HepG2 (cell line): ENCODE data around the gene PGM3. TPM values are rescaled to one million over a fixed set of nuclear protein-coding genes. Genes with fewer than 3 reads are reported as not detected.

ENCODE experiments used
- ATAC-seq: fragments of 200-7000 bp; cut with Tn5 transposase; 3 replicates; pipeline ENCODE4 v1.9.1; 2020; ENCODE audit warnings: mild to moderate bottlenecking, moderate library complexity
- BruUV-seq: library from RNA; stranded (reverse); fragments of 400-500 nt; replicated peaks from 2 replicates; lab custom pipeline; 2021; lab: Mats Ljungman, UMichigan
- CTCF ChIA-PET: fragments of 300-600 bp; formaldehyde crosslinking; extraction: SDS; loops from one replicate; lab custom pipeline; 2021; ENCODE audit warnings: low total read pairs, inconsistent platforms, low intra/inter-chr PET ratio; lab: Yijun Ruan, JAX
- POLR2A ChIA-PET: fragments of 350-600 bp; sonication (Branson Sonifier 250); formaldehyde crosslinking; loops from one replicate; lab custom pipeline; 2020; ENCODE audit warnings: antibody characterized with exemption, inconsistent platforms; lab: Yijun Ruan, JAX
- DNase-seq: peaks from one replicate; pipeline ENCODE4 v3.0.0-alpha.2; 2015; ENCODE audit warnings: low spot score
- FAIRE-seq: peaks from 3 replicates; lab custom pipeline; 2011; peaks lifted over from hg19 to GRCh38; lab: Jason Lieb, UNC
- H2AFZ ChIP-seq: one replicate; pipeline ENCODE4 v1.6.1; 2011; ENCODE audit warnings: low read length, inconsistent platforms
- H3K27ac ChIP-seq: fragments of 300-600 bp; 3 replicates; pipeline ENCODE4 v1.8.0; 2011; ENCODE audit warnings: mixed run types, mild to moderate bottlenecking, mixed read lengths, low read length, inconsistent platforms; ENCODE audit not compliant: insufficient read depth; ENCODE audit errors: extremely low read length
- H3K27me3 ChIP-seq, 2 experiments: fragments of 200-600 bp in 1 of 2; 2 replicates in 1 of 2; 3 replicates in 1 of 2; pipeline versions ENCODE4 v1.6.0 to v1.8.0; 2011; ENCODE audit warnings: low read length in 2 of 2, mild to moderate bottlenecking in 2 of 2, moderate library complexity in 2 of 2, inconsistent platforms in 1 of 2; ENCODE audit not compliant: insufficient read depth in 2 of 2, control insufficient read depth in 1 of 2
- H3K36me3 ChIP-seq, 2 experiments: fragments of 200-600 bp in 1 of 2; replicated peaks in 1 of 2; 2 replicates in 1 of 2; 3 replicates in 1 of 2; pipeline versions ENCODE4 v1.5.1 to v1.8.0; 2011; ENCODE audit warnings: low read length in 2 of 2, inconsistent platforms in 1 of 2; ENCODE audit not compliant: insufficient read depth in 2 of 2, control insufficient read depth in 1 of 2
- H3K4me1 ChIP-seq: 2 replicates; pipeline ENCODE4 v1.5.1; 2012; ENCODE audit warnings: low read length, inconsistent platforms; ENCODE audit not compliant: insufficient read depth
- H3K4me2 ChIP-seq: 2 replicates; pipeline ENCODE4 v1.6.0; 2011; ENCODE audit warnings: low read depth, low read length, inconsistent platforms
- H3K4me3 ChIP-seq, 3 experiments: fragments of 200-600 bp in 1 of 3; sonication (generic), shearing (Covaris generic) in 1 of 3; replicated peaks in 1 of 3; 2 replicates each; pipeline ENCODE4 v1.5.1; 2011 to 2016; ENCODE audit warnings: low read length in 3 of 3, inconsistent platforms in 2 of 3, low read depth in 2 of 3, mild to moderate bottlenecking in 2 of 3, control low read depth in 1 of 3, mixed read lengths in 1 of 3; ENCODE audit not compliant: insufficient read depth in 1 of 3
- H3K79me2 ChIP-seq: one replicate; pipeline ENCODE4 v1.6.1; 2011; ENCODE audit warnings: low read length, inconsistent platforms; ENCODE audit not compliant: insufficient read depth
- H3K9ac ChIP-seq: 2 replicates; pipeline ENCODE4 v1.6.0; 2011; ENCODE audit warnings: mild to moderate bottlenecking, low read depth, low read length, inconsistent platforms; ENCODE audit not compliant: insufficient read depth
- H3K9me3 ChIP-seq: 2 replicates; pipeline ENCODE4 v1.5.1; 2012; ENCODE audit warnings: mild to moderate bottlenecking, low read length
- H4K20me1 ChIP-seq: 2 replicates; pipeline ENCODE4 v1.6.0; 2011; ENCODE audit warnings: inconsistent platforms, mild to moderate bottlenecking, low read length, moderate library complexity; ENCODE audit not compliant: insufficient read depth
- CCAR2 ChIP-seq: fragments of 200-400 bp; formaldehyde crosslinking; optimal IDR thresholded peaks from 2 replicates; pipeline ENCODE3; 2018; ENCODE audit warnings: low read depth, mild to moderate bottlenecking, low read length, moderate library complexity
- MAFF ChIP-seq: IDR thresholded peaks from 2 replicates; pipeline ENCODE4 v1.6.1; 2011; ENCODE audit warnings: low read depth, low read length, improper control_type of control experiment
- MAFK ChIP-seq, 2 experiments: IDR thresholded peaks in 1 of 2; conservative IDR thresholded peaks in 1 of 2; 2 replicates each; pipeline ENCODE4 v1.6.1; 2011; ENCODE audit warnings: improper control_type of control experiment in 2 of 2, low read length in 2 of 2
- PAX8 ChIP-seq: sonication (generic); formaldehyde crosslinking; IDR thresholded peaks from 2 replicates; pipeline ENCODE4 v1.8.0; 2022; ENCODE audit warnings: mild to moderate bottlenecking, missing genetic modification reagents, borderline replicate concordance
- POGZ ChIP-seq: sonication (generic); formaldehyde crosslinking; IDR thresholded peaks from 2 replicates; pipeline ENCODE4 v1.4.0; 2020; ENCODE audit warnings: mild to moderate bottlenecking, missing genetic modification reagents
- SRSF4 ChIP-seq: fragments of 200-400 bp; formaldehyde crosslinking; IDR thresholded peaks from one replicate; pipeline ENCODE4 v1.6.1; 2018; ENCODE audit warnings: mild to moderate bottlenecking, low read depth, low read length, moderate library complexity; ENCODE audit not compliant: poor library complexity, severe bottlenecking
- ZFY ChIP-seq: sonication (generic); formaldehyde crosslinking; IDR thresholded peaks from 2 replicates; pipeline ENCODE4 v1.4.0; 2020; ENCODE audit warnings: missing genetic modification reagents
- ZNF160 ChIP-seq: sonication (generic); formaldehyde crosslinking; IDR thresholded peaks from 2 replicates; pipeline ENCODE4 v1.8.0; 2022; ENCODE audit warnings: mild to moderate bottlenecking, inconsistent platforms, missing genetic modification reagents
- ZNF276 ChIP-seq: sonication (generic); formaldehyde crosslinking; IDR thresholded peaks from 2 replicates; pipeline ENCODE4 v1.4.0; 2020; ENCODE audit warnings: mild to moderate bottlenecking, low read depth, missing genetic modification reagents
- ZNF326 ChIP-seq: sonication (generic); formaldehyde crosslinking; IDR thresholded peaks from 2 replicates; pipeline ENCODE4 v1.4.0; 2020; ENCODE audit warnings: missing genetic modification reagents, borderline replicate concordance
- ZNF556 ChIP-seq: sonication (generic); formaldehyde crosslinking; IDR thresholded peaks from 2 replicates; pipeline ENCODE4 v1.4.0; 2020; ENCODE audit warnings: mild to moderate bottlenecking, missing genetic modification reagents, borderline replicate concordance
- ZSCAN22 ChIP-seq: sonication (generic); formaldehyde crosslinking; IDR thresholded peaks from 2 replicates; pipeline ENCODE4 v1.4.0; 2020; ENCODE audit warnings: mild to moderate bottlenecking, missing genetic modification reagents
- WGBS: methylation state at CpG from one replicate; pipeline ENCODE4 v1.1.6; 2017; ENCODE audit warnings: low lambda C conversion rate; 5-methylcytosine and 5-hydroxymethylcytosine counted together
- in situ Hi-C: cut with HindIII; loops from 2 replicates; pipeline ENCODE4 v1.10.0; 2017; ENCODE audit warnings: low pct_unique_long_range_greater_than_20kb; ENCODE audit not compliant: extremely low pct_ligation_motif_present
- intact Hi-C: fragments of 100-400 bp; cut with micrococcal nuclease; formaldehyde crosslinking; loops from one replicate; pipeline ENCODE4 v1.10.0; 2022; ENCODE audit not compliant: unreplicated experiment
- polyA plus RNA-seq, 8 experiments: library from polyadenylated mRNA; depleted of rRNA in 3 of 8; stranded (reverse) in 7 of 8; unstranded in 1 of 8; fragments of >200 nt; fragmentation: Illumina TruSeq in 4 of 8; extraction: Trizol in 4 of 8; gene quantifications; 2 replicates each; pipeline versions ENCODE4 v1.2.1 to v1.2.3, GENCODE V29; 2011 to 2016; ENCODE audit warnings: low read depth in 4 of 8, missing spikeins in 1 of 8, mixed read lengths in 1 of 8; ENCODE audit not compliant: insufficient read depth in 1 of 8
- total RNA-seq, 5 experiments: library from RNA; depleted of rRNA; stranded (reverse); fragments of >200 nt; fragmentation: Illumina TruSeq; extraction: Trizol; gene quantifications; 2 replicates each; pipeline ENCODE4 v1.2.3, GENCODE V29; 2016; ENCODE audit warnings: low read depth in 1 of 5
- TF ChIP-seq, protein P1 (sequence below): sonication (generic); formaldehyde crosslinking; IDR thresholded peaks from 2 replicates; pipeline ENCODE4 v1.4.0; 2020; ENCODE audit warnings: missing genetic modification reagents

The PGM3 gene
- total and polyA plus RNA-seq, 2 of the 13 experiments (the other 11 are each of a cell fraction or from before 2014, with no cell fraction given) = 72.5 to 163 TPM

GRCh38 chr6:83152913-83153312 is 40.2 kb downstream of the PGM3 start:
- Histone ChIP-seq H3K9me3 (no peaks in the 10 kb centered on the region), H3K79me2 (no peaks in the 10 kb centered on the region), H3K36me3 (peaks cover 0 to 12% of the 10 kb centered on the region in 2 experiments; a peak in 2 of 5 replicates), H3K27me3 (no peaks in the 10 kb centered on the region), H2AFZ (no peak overlapping the region), H3K4me3 (no peak overlapping the region), H4K20me1 (no peaks in the 10 kb centered on the region), H3K4me2 (no peak overlapping the region), H3K4me1 (no peaks in the 10 kb centered on the region), H3K27ac (no peak overlapping the region), H3K9ac (no peak overlapping the region)
- WGBS = 100% methylated on average over 1 of the region's 1 CpG
- FAIRE-seq = no peak
- no TSS peak for BruUV-seq
- TF ChIP-seq MAFF (peak; percentile 98), MAFK (conservative IDR thresholded peaks at IDR 0.05 in 1 of 2, IDR thresholded peaks at IDR 0.05 in 1 of 2; ENCODE audit: low read length in 2 of 2) (peak; percentile 97 to 99), ZNF556 (no peak)
- ATAC-seq = no peak
- POLR2A ChIA-PET = no interaction called here
- DNase-seq = no peak
- CTCF ChIA-PET = no interaction called here
- in situ Hi-C loops (no loop called here), intact Hi-C loops (no loop called here)

DNA sequence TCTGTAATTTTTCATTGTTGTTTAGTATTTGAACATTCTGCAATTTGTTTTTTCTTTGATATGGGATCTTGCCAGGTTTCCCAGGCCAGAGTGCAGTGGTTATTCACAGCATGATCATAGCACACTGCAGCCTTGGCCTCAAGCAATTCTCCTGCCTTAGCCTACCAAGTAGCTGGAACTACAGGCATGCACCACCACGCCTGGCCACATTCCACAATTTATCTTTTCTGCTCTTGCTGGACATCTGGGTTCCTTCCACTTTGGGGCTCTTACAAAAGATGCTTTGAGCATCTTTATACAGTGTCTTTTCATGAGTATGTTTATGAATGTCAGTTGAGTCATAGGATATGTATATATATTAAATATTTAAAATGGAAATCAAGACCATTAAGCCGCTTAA is 42.0 kb downstream of the PGM3 start:
- H3K27ac ChIP-seq = no peak overlapping the region
- no peaks in the 10 kb centered on the region for H3K79me2 ChIP-seq
- no peak overlapping the region for H3K4me2 ChIP-seq
- no TSS peak for BruUV-seq
- WGBS = 100% methylated on average over 2 of the region's 2 CpGs
- in situ Hi-C loops = no loop called here
- FAIRE-seq = no peak
- no peaks in the 10 kb centered on the region for H3K9me3 ChIP-seq
- no peak overlapping the region for H3K4me3 ChIP-seq
- no peaks in the 10 kb centered on the region for H3K27me3 ChIP-seq
- no peak overlapping the region for H2AFZ ChIP-seq
- CTCF ChIA-PET = no interaction called here
- no peak overlapping the region for H3K9ac ChIP-seq
- H3K4me1 ChIP-seq = no peaks in the 10 kb centered on the region
- POLR2A ChIA-PET = no interaction called here
- no peaks in the 10 kb centered on the region for H4K20me1 ChIP-seq
- intact Hi-C loops = no loop called here
- DNase-seq = no peak
- peaks cover 0 to 8% of the 10 kb centered on the region in 2 experiments; a peak in 1 of 5 replicates for H3K36me3 ChIP-seq
- ATAC-seq = no peak
- TF ChIP-seq PAX8 (CRISPR knock-in tag) (no peak), POGZ (CRISPR knock-in tag) (no peak), CCAR2 (no peak), ZSCAN22 (no peak), ZFY (no peak), ZNF326 (CRISPR knock-in tag) (no peak), ZNF160 (CRISPR knock-in tag) (no peak), ZNF276 (CRISPR knock-in tag) (no peak), SRSF4 (no peak)
- TF ChIP-seq, protein P1, sequence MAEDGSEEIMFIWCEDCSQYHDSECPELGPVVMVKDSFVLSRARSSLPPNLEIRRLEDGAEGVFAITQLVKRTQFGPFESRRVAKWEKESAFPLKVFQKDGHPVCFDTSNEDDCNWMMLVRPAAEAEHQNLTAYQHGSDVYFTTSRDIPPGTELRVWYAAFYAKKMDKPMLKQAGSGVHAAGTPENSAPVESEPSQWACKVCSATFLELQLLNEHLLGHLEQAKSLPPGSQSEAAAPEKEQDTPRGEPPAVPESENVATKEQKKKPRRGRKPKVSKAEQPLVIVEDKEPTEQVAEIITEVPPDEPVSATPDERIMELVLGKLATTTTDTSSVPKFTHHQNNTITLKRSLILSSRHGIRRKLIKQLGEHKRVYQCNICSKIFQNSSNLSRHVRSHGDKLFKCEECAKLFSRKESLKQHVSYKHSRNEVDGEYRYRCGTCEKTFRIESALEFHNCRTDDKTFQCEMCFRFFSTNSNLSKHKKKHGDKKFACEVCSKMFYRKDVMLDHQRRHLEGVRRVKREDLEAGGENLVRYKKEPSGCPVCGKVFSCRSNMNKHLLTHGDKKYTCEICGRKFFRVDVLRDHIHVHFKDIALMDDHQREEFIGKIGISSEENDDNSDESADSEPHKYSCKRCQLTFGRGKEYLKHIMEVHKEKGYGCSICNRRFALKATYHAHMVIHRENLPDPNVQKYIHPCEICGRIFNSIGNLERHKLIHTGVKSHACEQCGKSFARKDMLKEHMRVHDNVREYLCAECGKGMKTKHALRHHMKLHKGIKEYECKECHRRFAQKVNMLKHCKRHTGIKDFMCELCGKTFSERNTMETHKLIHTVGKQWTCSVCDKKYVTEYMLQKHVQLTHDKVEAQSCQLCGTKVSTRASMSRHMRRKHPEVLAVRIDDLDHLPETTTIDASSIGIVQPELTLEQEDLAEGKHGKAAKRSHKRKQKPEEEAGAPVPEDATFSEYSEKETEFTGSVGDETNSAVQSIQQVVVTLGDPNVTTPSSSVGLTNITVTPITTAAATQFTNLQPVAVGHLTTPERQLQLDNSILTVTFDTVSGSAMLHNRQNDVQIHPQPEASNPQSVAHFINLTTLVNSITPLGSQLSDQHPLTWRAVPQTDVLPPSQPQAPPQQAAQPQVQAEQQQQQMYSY (CRISPR knock-in tag) = no peak
